Uterus (tissue), 4 donors: ENCODE results near the gene PTPRM. TPM values are rescaled to one million over a fixed set of nuclear protein-coding genes. Genes with fewer than 3 reads are reported as not detected.

Source experiments
- DNase-seq, 2 donors: peaks; one replicate each; pipeline ENCODE4 v3.0.0-alpha.2; 2019 to 2020
- H3K27ac ChIP-seq, 2 donors: fragments of 200-600 bp; sonication (generic); 1 replicate in 1 of 2; 2 replicates in 1 of 2; pipeline ENCODE4 v1.5.1; 2016 to 2018
- H3K27me3 ChIP-seq, 2 donors: fragments of 200-600 bp; sonication (generic); one replicate each; pipeline ENCODE4 v1.5.1; 2018 to 2019; ENCODE audit warnings: control low read depth in 1 of 2
- H3K36me3 ChIP-seq, 2 donors: fragments of 200-600 bp; sonication (generic); one replicate each; pipeline ENCODE4 v1.5.1; 2019; ENCODE audit warnings: control low read depth in 1 of 2
- H3K4me1 ChIP-seq, 2 donors: fragments of 200-600 bp; sonication (generic); one replicate each; pipeline ENCODE4 v1.5.1; 2018 to 2019; ENCODE audit warnings: control low read depth in 1 of 2
- H3K4me3 ChIP-seq, 2 donors: fragments of 200-600 bp; sonication (generic); 1 replicate in 1 of 2; 2 replicates in 1 of 2; pipeline ENCODE4 v1.5.1; 2018 to 2019; ENCODE audit warnings: mild to moderate bottlenecking in 1 of 2
- H3K9me3 ChIP-seq, 2 donors: fragments of 200-600 bp; sonication (generic); one replicate each; pipeline ENCODE4 v1.5.1; 2019; ENCODE audit warnings: control low read depth in 1 of 2
- CTCF ChIP-seq, 4 experiments: fragments of 200-600 bp in 2 of 4; fragments of 450-650 bp in 2 of 4; sonication (generic) in 2 of 4; IDR thresholded peaks; one replicate each; pipeline ENCODE4 v1.5.1; 2016 to 2019; ENCODE audit warnings: antibody characterized with exemption in 4 of 4, mild to moderate bottlenecking in 2 of 4, moderate library complexity in 1 of 4
- POLR2A ChIP-seq, 2 donors: fragments of 450-650 bp; IDR thresholded peaks; one replicate each; pipeline ENCODE4 v1.6.1; 2016; ENCODE audit warnings: antibody characterized with exemption in 2 of 2, mild to moderate bottlenecking in 1 of 2, moderate library complexity in 1 of 2
- intact Hi-C: fragments of 100-400 bp; cut with DNase I; formaldehyde crosslinking; loops from one replicate; pipeline ENCODE4 v1.15.1; 2023; ENCODE audit warnings: low total_unique reads
- total RNA-seq, 4 donors: library from RNA; depleted of rRNA in 3 of 4; stranded (reverse); fragments of >200 nt in 3 of 4; gene quantifications; one replicate each; pipeline versions ENCODE4 v1.1.0 to v1.2.4, GENCODE V29; 2014 to 2023
- donor health status: DM: yes; HTN: yes; CAD: no.

PTPRM gene
- total RNA-seq, 4 donors from 2014 or later, result 62.0 to 127 (median 85.7) TPM

GRCh38 chr18:8097927-8098326, 530.8 kb downstream of the PTPRM start:
- DNase-seq, result no peak
- Histone ChIP-seq H3K9me3 (peaks cover 0 to 5% of the 10 kb centered on the region in 2 donors), H3K36me3 (no peaks in the 10 kb centered on the region), H3K27ac (no peak overlapping the region), H3K4me1 (no peaks in the 10 kb centered on the region), H3K27me3 (no peaks in the 10 kb centered on the region), H3K4me3 (no peak overlapping the region)
- intact Hi-C loops, result no loop called here
- TF ChIP-seq CTCF (IDR thresholded peaks at IDR 0.05) (no peak), POLR2A (IDR thresholded peaks at IDR 0.05) (no peak)

DNA sequence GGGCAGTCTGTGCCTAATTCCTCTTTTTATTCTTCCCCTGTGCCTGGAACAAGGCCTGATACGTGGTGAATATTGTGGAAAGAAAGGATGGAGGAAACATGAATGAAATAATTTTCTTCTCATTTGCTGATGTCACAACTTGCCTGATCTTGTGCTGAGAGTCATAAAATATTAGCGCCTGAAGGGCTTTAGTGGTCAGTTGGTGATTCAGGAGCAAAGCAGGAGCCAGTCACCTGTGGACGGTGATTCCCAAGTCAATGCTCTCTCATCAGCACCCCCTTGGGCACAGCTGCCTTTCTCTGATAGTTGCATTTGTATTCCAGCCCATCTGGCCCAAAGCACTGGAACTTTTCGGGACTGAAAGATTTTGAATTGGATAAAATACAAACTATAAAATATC, 539.5 kb downstream of the PTPRM start:
- Histone ChIP-seq H3K4me1 (no peaks in the 10 kb centered on the region), H3K4me3 (no peak overlapping the region), H3K36me3 (no peaks in the 10 kb centered on the region), H3K27ac (no peak overlapping the region), H3K9me3 (peaks cover 0 to 8% of the 10 kb centered on the region in 2 donors), H3K27me3 (no peaks in the 10 kb centered on the region)
- DNase-seq, result no peak
- no peak for TF ChIP-seq POLR2A (IDR thresholded peaks at IDR 0.05)
- TF ChIP-seq CTCF (IDR thresholded peaks at IDR 0.05), result no peak
- intact Hi-C loops, result no loop called here

DNA sequence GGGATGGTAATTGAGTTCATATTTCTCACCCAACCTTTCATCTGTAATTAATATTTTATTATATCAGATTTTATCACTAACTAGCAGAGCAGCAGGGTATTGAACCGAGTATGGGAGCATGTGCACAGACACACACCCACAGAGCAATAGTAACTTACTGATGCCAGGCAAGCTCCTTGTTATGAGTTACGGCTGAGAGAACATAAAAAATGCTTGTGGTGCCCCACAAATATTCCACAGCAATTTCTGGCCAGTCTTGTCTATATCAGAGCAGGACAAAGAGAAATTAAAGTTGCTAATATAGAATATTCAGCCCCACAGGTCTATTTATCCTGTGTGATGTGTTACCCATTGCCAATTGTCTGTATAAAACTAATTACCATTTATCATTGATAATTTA, 540.3 kb downstream of the PTPRM start:
- peaks cover 0 to 8% of the 10 kb centered on the region in 2 donors for H3K9me3 ChIP-seq
- DNase-seq, result no peak
- H3K36me3 ChIP-seq, result no peaks in the 10 kb centered on the region
- H3K4me3 ChIP-seq, result no peak overlapping the region
- TF ChIP-seq CTCF (IDR thresholded peaks at IDR 0.05), result no peak
- TF ChIP-seq POLR2A (IDR thresholded peaks at IDR 0.05), result no peak
- H3K4me1 ChIP-seq, result no peaks in the 10 kb centered on the region
- intact Hi-C loops, result no loop called here
- H3K27ac ChIP-seq, result no peak overlapping the region
- H3K27me3 ChIP-seq, result no peaks in the 10 kb centered on the region

GRCh38 chr18:8114480-8114879, 547.4 kb downstream of the PTPRM start:
- H3K4me3 ChIP-seq, result no peak overlapping the region
- intact Hi-C loops, result no loop called here
- no peaks in the 10 kb centered on the region for H3K36me3 ChIP-seq
- no peak overlapping the region for H3K27ac ChIP-seq
- DNase-seq, result no peak
- TF ChIP-seq POLR2A (IDR thresholded peaks at IDR 0.05) (no peak), CTCF (IDR thresholded peaks at IDR 0.05) (no peak)
- no peaks in the 10 kb centered on the region for H3K4me1 ChIP-seq
- H3K9me3 ChIP-seq, result no peaks in the 10 kb centered on the region
- no peaks in the 10 kb centered on the region for H3K27me3 ChIP-seq

DNA sequence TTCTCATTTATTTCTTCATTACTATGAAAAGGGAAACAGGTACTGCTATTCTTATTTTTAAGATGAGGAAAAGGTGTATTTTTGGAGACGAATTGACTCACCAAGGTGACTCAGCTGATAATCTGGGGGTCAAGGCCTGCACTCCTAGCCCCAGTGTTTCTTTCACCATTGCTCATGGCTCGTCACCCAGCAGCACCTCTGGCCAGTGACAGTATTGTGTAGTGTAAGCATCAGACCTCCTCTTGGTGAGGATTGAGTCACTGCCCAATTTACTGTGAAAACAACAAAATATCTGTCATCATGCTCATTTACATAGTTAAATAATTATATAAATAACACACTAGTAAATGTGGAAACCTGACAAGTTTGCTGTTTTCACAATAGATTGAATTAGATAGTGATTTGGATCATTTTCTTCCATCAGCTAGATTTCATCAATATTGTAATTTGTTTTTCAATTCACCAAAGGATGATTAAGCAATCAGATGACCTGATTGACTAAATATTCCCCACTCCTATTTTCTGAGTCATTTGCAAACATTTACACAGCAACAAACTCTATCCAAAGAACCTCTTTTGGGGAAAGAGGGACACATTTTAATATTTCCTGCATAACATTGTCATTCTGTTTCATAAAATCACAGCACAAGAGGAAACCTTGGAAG, 549.4 kb downstream of the PTPRM start:
- DNase-seq, result no peak
- Histone ChIP-seq H3K4me3 (no peak overlapping the region), H3K27me3 (no peaks in the 10 kb centered on the region), H3K9me3 (no peaks in the 10 kb centered on the region), H3K36me3 (no peaks in the 10 kb centered on the region), H3K4me1 (no peaks in the 10 kb centered on the region), H3K27ac (no peak overlapping the region)
- intact Hi-C loops, result no loop called here
- no peak for TF ChIP-seq POLR2A (IDR thresholded peaks at IDR 0.05)
- TF ChIP-seq CTCF (IDR thresholded peaks at IDR 0.05), result no peak
